ENCODE measurements around the gene INHBA.

INHBA gene

GRCh38 chr7:41685684-41686083 lies 17.2 kb downstream of the INHBA start:
- DNase-seq, result no peak

- no peak for DNase-seq
Measured at GRCh38 chr7:41682422-41682821, 20.5 kb downstream of the INHBA start.

GRCh38 chr7:41679566-41679965 lies 23.3 kb downstream of the INHBA start:
- DNase-seq, result no peak

DNA sequence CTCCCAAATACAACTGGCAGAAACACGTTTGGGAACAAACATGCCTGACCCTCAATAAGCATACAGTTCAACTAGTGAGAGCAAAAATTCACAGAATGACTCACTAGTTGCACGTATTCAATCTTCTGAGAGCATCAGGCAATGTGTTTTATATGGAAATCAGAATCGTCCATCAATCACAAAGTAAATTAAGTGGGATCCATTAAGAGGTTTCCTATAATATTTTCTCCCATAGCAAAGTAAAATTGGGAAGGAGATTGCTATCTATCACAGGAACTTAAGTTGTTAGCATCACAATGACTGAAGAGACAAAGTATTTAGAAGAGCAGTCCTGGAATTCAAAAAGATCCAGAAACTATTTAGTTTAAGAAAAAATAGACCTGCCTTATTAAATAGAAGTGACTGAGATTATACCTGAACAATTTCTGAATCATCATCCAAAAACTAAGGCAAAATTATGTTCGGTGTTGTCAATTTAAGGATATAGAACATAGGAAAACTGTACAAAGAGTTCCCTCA lies 28.3 kb downstream of the INHBA start:
- DNase-seq, result no peak

DNA sequence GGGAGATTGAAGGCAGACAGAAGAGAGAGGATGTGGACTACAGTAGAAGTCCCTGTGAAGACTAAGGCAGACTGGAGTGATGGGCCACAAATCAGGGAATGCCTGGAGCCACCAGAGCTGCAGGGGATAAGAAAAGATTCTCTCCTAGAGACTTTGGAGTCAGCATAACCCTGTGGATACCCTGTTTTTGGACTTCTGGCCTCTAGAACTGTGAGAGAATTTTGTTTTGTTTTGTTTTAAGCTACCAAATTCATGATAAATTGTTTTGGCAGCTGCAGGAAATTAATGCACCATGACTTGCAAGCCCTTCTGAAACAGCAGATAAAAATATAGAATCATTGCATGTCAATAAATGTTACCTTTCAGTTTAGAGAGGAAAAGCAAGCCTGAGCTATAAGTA lies 41.3 kb downstream of the INHBA start:
- DNase-seq, result no peak

DNA sequence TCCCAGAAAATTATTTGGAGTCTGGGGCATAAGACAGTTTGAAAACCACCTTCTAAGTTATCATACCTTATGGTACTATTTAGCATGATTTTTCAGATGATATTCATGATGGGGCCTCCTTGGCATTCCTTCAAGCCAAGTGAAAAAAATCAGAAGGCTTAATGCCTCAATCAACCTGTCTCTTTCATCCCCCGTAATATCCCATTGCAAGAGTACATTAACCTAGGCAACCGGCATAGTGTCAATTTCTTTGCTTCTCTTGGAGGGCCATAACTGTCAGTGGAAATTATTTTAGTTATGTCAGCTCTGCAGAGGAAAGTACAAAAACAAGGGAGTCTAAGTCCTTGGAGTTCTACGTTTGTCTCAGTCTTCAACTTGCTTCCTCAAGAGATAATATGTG lies 43.4 kb downstream of the INHBA start:
- no peak for DNase-seq

GRCh38 chr7:41656366-41656765 lies 46.5 kb downstream of the INHBA start:
- no peak for DNase-seq

GRCh38 chr7:41655426-41655825 lies 47.5 kb downstream of the INHBA start:
- no peak for DNase-seq

DNA sequence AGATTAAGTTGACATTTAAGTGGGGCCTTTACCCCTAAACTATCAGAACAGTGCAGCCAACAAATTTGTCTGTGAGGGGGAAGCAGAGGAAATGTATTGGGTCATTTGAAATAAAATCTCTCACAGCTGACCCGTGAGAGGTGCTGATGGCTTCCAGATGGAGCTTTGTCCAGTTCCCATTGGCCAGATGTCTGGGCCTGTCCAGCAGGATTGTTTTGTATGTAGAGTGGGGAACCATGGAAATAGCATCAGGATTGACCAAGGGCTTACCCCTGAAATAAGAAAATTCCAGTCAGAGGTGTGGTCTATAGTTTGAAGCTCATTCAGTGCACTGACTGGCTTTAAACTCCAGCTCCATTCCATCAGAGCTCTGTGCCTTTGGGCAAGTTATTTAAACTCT lies 50.6 kb downstream of the INHBA start:
- no peak for DNase-seq

- no peak for DNase-seq
Measured at GRCh38 chr7:41648501-41648900, 54.4 kb downstream of the INHBA start.

GRCh38 chr7:41643616-41644015 lies 59.3 kb downstream of the INHBA start:
- DNase-seq, result no peak

DNA sequence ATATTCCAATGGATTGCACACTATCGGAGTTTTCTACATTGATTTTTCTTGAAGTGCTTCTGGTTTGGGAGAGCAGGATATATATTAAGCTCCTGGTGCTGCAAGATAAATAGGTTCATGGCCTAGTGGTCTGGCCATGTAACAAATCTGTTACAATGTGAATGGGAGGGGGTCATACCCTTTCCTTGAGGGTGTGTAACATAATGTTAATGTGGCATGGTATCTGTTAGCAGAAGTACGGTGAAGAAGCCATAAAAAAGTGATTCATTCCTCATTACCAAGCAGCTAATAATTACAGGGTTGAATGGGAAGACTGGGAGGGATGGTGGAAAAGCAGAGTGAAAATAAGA lies 61.2 kb downstream of the INHBA start:
- no peak for DNase-seq

DNA sequence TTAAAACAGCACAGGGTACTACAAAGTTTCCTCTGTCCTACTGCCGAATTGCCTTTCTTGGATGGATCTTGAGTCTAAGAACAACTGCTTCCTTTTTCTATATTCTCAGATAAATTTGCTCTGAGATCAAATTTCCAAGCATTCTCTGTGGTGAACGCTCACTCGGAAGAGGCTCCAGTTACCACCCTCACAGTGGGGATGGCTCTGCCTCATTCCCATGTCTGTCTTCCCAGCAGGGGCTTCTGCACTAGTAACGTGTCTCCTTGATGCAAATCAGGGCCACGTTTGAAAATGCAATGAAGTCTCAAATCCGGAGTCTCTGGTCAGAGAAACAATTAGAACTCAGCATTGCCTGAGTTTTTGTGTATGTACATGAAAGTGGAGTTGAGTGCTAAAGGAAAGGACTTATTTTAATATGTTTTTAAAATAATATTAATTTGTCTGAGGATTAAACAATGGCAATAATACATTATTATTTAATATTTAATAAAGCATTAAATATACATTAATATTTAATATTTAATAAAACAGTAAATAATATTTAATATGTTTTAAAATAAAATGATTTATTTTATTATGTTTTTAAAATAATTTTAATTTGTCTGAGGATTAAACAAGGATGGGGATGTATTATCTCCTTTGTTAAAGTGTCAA lies 61.8 kb downstream of the INHBA start:
- DNase-seq, result no peak

DNA sequence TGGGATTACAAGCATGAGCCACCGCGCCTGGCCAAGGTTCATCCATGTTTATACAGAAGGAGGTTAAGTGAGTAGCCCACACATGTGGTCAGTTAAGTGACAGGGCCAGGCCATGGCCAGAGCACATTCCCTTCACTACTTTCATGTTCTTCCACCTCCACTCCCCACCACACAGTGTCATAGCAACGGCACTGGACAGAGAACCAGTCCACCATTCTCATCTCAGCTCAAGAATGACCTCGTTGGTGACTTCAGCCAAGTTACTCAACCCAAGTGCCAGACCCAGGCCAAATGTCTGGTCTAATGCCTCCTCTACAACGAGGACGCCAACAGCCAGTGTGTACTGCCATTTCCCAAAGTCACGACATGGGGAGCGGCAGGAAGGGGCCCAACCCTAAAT lies 62.4 kb downstream of the INHBA start:
- no peak for DNase-seq

GRCh38 chr7:41637049-41637448 lies 65.8 kb downstream of the INHBA start:
- no peak for DNase-seq

All from CD4-positive, alpha-beta T cell treated with Interleukin-4 for 1 hour (primary cell).